HUES64 (cell line): Measurements from ENCODE around the gene ZNRF2.

Experiments used
- H3K27ac ChIP-seq: 2 replicates; pipeline ENCODE4 v1.7.0; 2013; ENCODE audit warnings: low read depth, low read length, inconsistent platforms
- H3K27me3 ChIP-seq: 2 replicates; pipeline ENCODE4 v1.6.1; 2013; ENCODE audit warnings: mild to moderate bottlenecking, low read length; ENCODE audit not compliant: insufficient read depth
- H3K36me3 ChIP-seq: 2 replicates; pipeline ENCODE4 v1.6.1; 2013; ENCODE audit warnings: mild to moderate bottlenecking, low read length; ENCODE audit not compliant: insufficient read depth
- H3K4me1 ChIP-seq: 2 replicates; pipeline ENCODE4 v1.6.1; 2013; ENCODE audit warnings: mild to moderate bottlenecking, low read length, moderate library complexity; ENCODE audit not compliant: insufficient read depth
- H3K4me3 ChIP-seq: 2 replicates; pipeline ENCODE4 v1.5.1; 2013; ENCODE audit warnings: mild to moderate bottlenecking, low read length, moderate library complexity
- H3K9ac ChIP-seq: 2 replicates; pipeline ENCODE4 v1.6.1; 2013; ENCODE audit warnings: mild to moderate bottlenecking, low read depth, low read length
- H3K9me3 ChIP-seq: 2 replicates; pipeline ENCODE4 v1.6.1; 2013; ENCODE audit warnings: low read depth, low read length; ENCODE audit not compliant: insufficient read depth
- WGBS: fragments of 150-250, 120-280 bp; methylation state at CpG from one replicate; pipeline ENCODE4 v1.1.7; 2013; ENCODE audit warnings: missing lambda C conversion rate; 5-methylcytosine and 5-hydroxymethylcytosine counted together

ZNRF2 gene

GRCh38 chr7:30348083-30348560, 63.7 kb downstream of the ZNRF2 start:
- Histone ChIP-seq H3K4me3 (no peak overlapping the region), H3K27me3 (no peaks in the 10 kb centered on the region), H3K9me3 (no peaks in the 10 kb centered on the region), H3K36me3 (no peaks in the 10 kb centered on the region), H3K27ac (peak overlapping the region; percentile 46), H3K9ac (no peak overlapping the region), H3K4me1 (peaks cover 75% of the 10 kb centered on the region)
- 25% methylated on average over 1 of the region's 2 CpGs for WGBS

GRCh38 chr7:30349170-30349569, 64.8 kb downstream of the ZNRF2 start:
- Histone ChIP-seq H3K9ac (no peak overlapping the region), H3K27ac (no peak overlapping the region), H3K27me3 (no peaks in the 10 kb centered on the region), H3K4me1 (peaks cover 85% of the 10 kb centered on the region), H3K36me3 (no peaks in the 10 kb centered on the region), H3K4me3 (no peak overlapping the region), H3K9me3 (no peaks in the 10 kb centered on the region)
- 93% methylated on average over 2 of the region's 3 CpGs for WGBS

DNA sequence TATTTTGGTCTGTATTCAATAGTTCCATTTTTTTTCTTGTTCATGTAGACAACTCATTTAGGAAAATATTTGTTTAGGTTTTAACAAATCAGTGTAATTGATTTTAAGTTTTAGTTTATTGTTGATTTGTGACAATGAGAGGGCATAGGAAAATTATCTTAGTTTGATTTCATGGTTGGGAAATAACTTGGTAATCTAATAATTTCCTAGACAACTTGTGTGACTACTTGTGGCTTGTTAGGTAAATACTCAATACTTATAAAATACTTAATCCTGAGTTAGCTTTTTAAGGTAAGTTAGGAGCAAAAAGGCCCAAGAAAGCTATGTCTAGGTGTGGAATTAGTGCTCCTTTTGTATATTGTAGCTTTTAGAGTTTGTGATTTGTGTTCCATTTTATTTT, 65.4 kb downstream of the ZNRF2 start:
- H3K9ac ChIP-seq, result no peak overlapping the region
- H3K27me3 ChIP-seq, result no peaks in the 10 kb centered on the region
- H3K36me3 ChIP-seq, result no peaks in the 10 kb centered on the region
- peaks cover 88% of the 10 kb centered on the region for H3K4me1 ChIP-seq
- no peak overlapping the region for H3K4me3 ChIP-seq
- no peak overlapping the region for H3K27ac ChIP-seq
- H3K9me3 ChIP-seq, result no peaks in the 10 kb centered on the region

- Histone ChIP-seq H3K9me3 (no peaks in the 10 kb centered on the region), H3K9ac (no peak overlapping the region), H3K4me1 (peaks cover 93% of the 10 kb centered on the region), H3K27me3 (no peaks in the 10 kb centered on the region), H3K4me3 (no peak overlapping the region), H3K36me3 (no peaks in the 10 kb centered on the region), H3K27ac (no peak overlapping the region)
- WGBS, result 85% methylated on average over 4 of the region's 4 CpGs
Observed at GRCh38 chr7:30351286-30351685, 66.9 kb downstream of the ZNRF2 start.

DNA sequence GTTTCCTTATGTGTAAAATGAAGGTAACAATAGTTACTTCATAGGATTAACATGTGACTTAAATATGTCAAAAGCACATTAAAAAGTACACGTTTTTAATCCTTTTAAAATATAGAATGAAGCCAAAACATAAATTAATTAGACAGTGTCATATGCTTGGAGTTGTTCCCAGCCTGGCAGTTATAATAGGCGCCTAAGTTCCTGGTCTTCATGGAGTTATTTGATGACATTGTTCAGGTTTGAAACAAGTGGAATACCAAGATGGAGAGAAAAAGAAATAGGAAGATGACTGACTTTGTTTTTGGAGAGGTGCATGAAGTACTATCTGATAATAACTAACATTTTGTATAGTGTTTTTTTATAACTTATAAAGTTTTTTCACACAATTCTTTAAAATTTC, 67.3 kb downstream of the ZNRF2 start:
- Histone ChIP-seq H3K9me3 (no peaks in the 10 kb centered on the region), H3K4me3 (no peak overlapping the region), H3K27me3 (no peaks in the 10 kb centered on the region), H3K9ac (no peak overlapping the region), H3K27ac (no peak overlapping the region), H3K4me1 (peaks cover 92% of the 10 kb centered on the region), H3K36me3 (no peaks in the 10 kb centered on the region)
- WGBS, result 96% methylated on average over 1 of the region's 2 CpGs

DNA sequence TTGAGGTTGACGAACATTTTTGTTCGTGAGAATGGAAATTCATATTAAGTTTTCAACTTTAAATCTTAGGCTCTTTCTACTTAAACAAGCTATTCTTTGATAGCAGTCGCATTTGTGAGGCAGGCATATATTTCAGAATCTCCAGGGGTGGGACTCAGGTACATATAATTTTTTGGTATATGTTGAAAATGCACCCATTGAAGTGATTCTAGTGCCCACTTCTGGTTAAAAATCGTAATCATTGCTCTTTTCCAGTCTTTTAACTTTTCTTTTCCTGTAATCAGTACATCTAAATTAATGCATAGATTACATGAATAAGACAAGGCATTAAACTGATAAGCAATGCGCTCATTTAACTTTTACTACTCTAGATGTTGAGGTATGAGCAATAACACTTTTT, 67.8 kb downstream of the ZNRF2 start:
- H3K27me3 ChIP-seq, result no peaks in the 10 kb centered on the region

DNA sequence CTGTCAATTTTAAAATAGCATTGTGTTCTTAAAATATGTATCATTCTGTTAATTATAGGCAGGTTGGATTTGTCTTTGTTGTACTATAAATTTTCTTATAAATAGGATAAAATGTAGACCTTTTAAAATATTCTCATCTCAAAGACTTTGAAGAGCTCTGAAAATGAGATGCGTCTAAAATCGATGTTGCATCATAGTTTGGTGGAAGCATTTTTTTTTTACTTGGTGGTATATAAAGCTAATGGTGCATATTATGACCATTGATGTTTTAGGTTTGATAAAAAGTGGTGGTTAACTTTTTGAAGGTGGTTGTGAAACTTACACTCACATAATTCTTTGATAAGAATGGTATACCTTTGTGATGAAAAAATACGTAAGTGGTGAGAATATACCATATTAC, 69.1 kb downstream of the ZNRF2 start:
- Histone ChIP-seq H3K36me3 (peaks cover 7% of the 10 kb centered on the region; the same call in 1 of the 2 replicates), H3K4me3 (no peak overlapping the region), H3K27me3 (no peaks in the 10 kb centered on the region), H3K27ac (peak overlapping the region; percentile 22; the same call in 1 of the 2 replicates), H3K4me1 (peaks cover 80% of the 10 kb centered on the region), H3K9me3 (no peaks in the 10 kb centered on the region), H3K9ac (no peak overlapping the region)
- 97% methylated on average over 2 of the region's 3 CpGs for WGBS

More for the DNA sequence above, 67.8 kb downstream of the ZNRF2 start:
- Histone ChIP-seq H3K27ac (no peak overlapping the region), H3K4me3 (no peak overlapping the region), H3K9ac (no peak overlapping the region), H3K4me1 (peaks cover 87% of the 10 kb centered on the region), H3K9me3 (no peaks in the 10 kb centered on the region), H3K36me3 (peaks cover 2% of the 10 kb centered on the region; the same call in 1 of the 2 replicates)
- WGBS, result 92% methylated on average over 5 of the region's 5 CpGs

DNA sequence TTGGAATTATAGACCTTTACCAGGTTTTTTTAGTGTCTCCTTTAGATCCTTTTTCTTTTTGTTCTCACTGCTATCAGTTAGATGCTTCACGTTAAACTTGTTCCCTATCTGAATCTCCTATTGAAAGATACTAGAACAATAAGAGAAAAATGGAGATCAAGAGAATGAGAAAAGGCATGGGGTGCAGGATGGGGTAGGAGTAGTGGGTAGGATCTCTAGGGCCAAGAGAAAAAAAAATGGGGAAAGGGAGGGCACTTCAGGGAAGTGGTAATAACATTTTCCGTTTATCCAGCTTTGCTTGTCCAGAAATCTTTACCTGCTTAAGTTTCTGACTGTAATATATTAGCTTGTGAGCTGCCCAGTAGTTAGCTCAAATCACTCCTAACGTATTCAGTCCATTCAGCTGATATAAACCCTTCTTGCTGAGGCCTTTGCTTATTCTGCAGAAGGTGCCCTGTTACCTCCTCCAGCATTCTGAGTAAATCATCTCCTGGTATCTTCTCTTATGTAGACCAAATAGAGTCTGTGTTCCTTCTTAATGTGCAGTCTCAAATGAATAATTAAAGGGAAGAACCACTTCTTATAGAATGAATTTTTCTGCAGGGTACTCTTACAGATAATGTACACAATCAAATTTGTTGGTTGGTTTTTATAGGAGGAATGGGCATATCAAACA, 69.7 kb downstream of the ZNRF2 start:
- Histone ChIP-seq H3K36me3 (peaks cover 7% of the 10 kb centered on the region; the same call in 1 of the 2 replicates), H3K27me3 (no peaks in the 10 kb centered on the region), H3K4me1 (peaks cover 78% of the 10 kb centered on the region), H3K9me3 (no peaks in the 10 kb centered on the region), H3K4me3 (no peak overlapping the region; the same call in 1 of the 2 replicates), H3K27ac (peak overlapping the region; percentile 22; the same call in 1 of the 2 replicates), H3K9ac (no peak overlapping the region)
- 50% methylated on average over 2 of the region's 3 CpGs for WGBS

GRCh38 chr7:30354791-30355190, 70.4 kb downstream of the ZNRF2 start:
- Histone ChIP-seq H3K27me3 (no peaks in the 10 kb centered on the region), H3K9ac (no peak overlapping the region), H3K4me3 (no peak overlapping the region; the same call in 1 of the 2 replicates), H3K4me1 (peaks cover 71% of the 10 kb centered on the region), H3K27ac (no peak overlapping the region; the same call in 1 of the 2 replicates), H3K36me3 (peaks cover 7% of the 10 kb centered on the region; the same call in 1 of the 2 replicates), H3K9me3 (no peaks in the 10 kb centered on the region)

DNA sequence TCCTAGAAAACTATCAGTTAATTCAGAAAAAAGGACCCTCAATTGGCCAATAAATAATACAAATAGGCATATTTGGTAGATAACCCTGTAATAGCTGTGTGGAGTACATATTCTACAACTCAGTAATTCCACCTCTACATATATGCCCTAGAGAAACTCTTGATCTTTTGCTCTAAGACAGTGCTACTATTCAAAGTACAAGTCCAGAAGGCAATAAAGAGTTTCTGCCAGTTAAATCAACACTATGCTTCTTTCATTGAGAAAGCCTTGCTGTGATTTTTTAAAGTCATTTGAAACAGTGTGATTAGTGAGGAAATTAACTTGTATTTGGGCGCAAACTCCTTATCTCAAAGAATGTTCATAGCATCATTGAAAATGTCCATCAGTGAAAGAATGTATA, 75.6 kb downstream of the ZNRF2 start:
- Histone ChIP-seq H3K9ac (no peak overlapping the region), H3K36me3 (peaks cover 7% of the 10 kb centered on the region; the same call in 1 of the 2 replicates), H3K4me1 (peaks cover 19% of the 10 kb centered on the region), H3K27me3 (no peaks in the 10 kb centered on the region), H3K4me3 (no peak overlapping the region), H3K27ac (no peak overlapping the region), H3K9me3 (no peaks in the 10 kb centered on the region)
- 100% methylated on average over 1 of the region's 1 CpG for WGBS

- H3K9ac ChIP-seq, result no peak overlapping the region
- H3K27ac ChIP-seq, result no peak overlapping the region
Observed at GRCh38 chr7:30363778-30364563, 79.6 kb downstream of the ZNRF2 start.

More at GRCh38 chr7:30363778-30364563, 79.6 kb downstream of the ZNRF2 start:
- H3K9me3 ChIP-seq, result no peaks in the 10 kb centered on the region
- no peaks in the 10 kb centered on the region for H3K27me3 ChIP-seq
- WGBS, result 95% methylated on average over 3 of the region's 3 CpGs
- peaks cover 8% of the 10 kb centered on the region for H3K4me1 ChIP-seq
- no peak overlapping the region for H3K4me3 ChIP-seq
- H3K36me3 ChIP-seq, result no peaks in the 10 kb centered on the region
